ENCODE results near the gene OTC.

DNA sequence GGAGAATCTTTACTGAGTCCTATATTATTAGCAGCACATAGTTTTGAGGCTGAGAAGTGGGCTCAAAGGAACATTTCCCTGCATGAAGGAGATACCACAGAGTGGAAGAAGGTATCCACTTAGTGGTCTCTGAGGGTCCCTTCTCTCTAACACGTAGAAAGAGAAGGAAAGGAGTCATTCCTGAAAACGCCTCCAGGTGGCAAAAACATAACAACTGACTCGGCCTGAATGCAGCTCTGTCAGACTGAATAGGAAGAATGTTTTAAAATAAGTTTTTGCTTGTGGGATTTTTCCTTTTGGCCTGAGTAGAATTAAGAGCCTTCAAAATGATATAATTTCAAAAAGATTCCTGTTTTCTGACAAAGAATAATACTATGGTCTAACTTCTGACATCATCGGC lies 48.4 kb upstream of the OTC start:
- TF ChIP-seq POLR2A (IDR thresholded peaks at IDR 0.05): no peak
- TF ChIP-seq, protein P1, sequence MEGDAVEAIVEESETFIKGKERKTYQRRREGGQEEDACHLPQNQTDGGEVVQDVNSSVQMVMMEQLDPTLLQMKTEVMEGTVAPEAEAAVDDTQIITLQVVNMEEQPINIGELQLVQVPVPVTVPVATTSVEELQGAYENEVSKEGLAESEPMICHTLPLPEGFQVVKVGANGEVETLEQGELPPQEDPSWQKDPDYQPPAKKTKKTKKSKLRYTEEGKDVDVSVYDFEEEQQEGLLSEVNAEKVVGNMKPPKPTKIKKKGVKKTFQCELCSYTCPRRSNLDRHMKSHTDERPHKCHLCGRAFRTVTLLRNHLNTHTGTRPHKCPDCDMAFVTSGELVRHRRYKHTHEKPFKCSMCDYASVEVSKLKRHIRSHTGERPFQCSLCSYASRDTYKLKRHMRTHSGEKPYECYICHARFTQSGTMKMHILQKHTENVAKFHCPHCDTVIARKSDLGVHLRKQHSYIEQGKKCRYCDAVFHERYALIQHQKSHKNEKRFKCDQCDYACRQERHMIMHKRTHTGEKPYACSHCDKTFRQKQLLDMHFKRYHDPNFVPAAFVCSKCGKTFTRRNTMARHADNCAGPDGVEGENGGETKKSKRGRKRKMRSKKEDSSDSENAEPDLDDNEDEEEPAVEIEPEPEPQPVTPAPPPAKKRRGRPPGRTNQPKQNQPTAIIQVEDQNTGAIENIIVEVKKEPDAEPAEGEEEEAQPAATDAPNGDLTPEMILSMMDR (IDR thresholded peaks at IDR 0.05): peak in 1 of 4 experiments; percentile 3

Measured in uterus (tissue), 2 donors.